Suprapubic skin (tissue), 4 donors: ENCODE data around the gene MT2A. TPM values are rescaled to one million over a fixed set of nuclear protein-coding genes. Genes with fewer than 3 reads are reported as not detected.

Experiments used
- DNase-seq, 2 donors: peaks; one replicate each; pipeline ENCODE4 v3.0.0-alpha.2; 2019; ENCODE audit warnings: low spot score in 2 of 2
- H3K27ac ChIP-seq: fragments of 200-600 bp; sonication (generic); one replicate; pipeline ENCODE4 v1.5.1; 2019
- H3K27me3 ChIP-seq: fragments of 200-600 bp; sonication (generic); one replicate; pipeline ENCODE4 v1.5.1; 2019
- H3K36me3 ChIP-seq: fragments of 200-600 bp; sonication (generic); one replicate; pipeline ENCODE4 v1.5.1; 2019
- H3K4me1 ChIP-seq: fragments of 200-600 bp; sonication (generic); one replicate; pipeline ENCODE4 v1.5.1; 2019
- H3K4me3 ChIP-seq: fragments of 200-600 bp; sonication (generic); one replicate; pipeline ENCODE4 v1.5.1; 2019; ENCODE audit warnings: mild to moderate bottlenecking
- H3K9me3 ChIP-seq: fragments of 200-600 bp; sonication (generic); one replicate; pipeline ENCODE4 v1.5.1; 2019
- CTCF ChIP-seq, 2 donors: fragments of 200-600 bp in 1 of 2; fragments of 450-650 bp in 1 of 2; sonication (generic) in 1 of 2; IDR thresholded peaks; one replicate each; pipeline ENCODE4 v1.5.1; 2016 to 2019; ENCODE audit warnings: antibody characterized with exemption in 2 of 2, mild to moderate bottlenecking in 1 of 2, moderate library complexity in 1 of 2
- EP300 ChIP-seq: sonication (generic); formaldehyde crosslinking; IDR thresholded peaks from one replicate; pipeline ENCODE4 v1.6.1; 2017; ENCODE audit warnings: antibody characterized with exemption
- POLR2A ChIP-seq, 2 donors: fragments of 450-650 bp; IDR thresholded peaks; one replicate each; pipeline ENCODE4 v1.6.1; 2017; ENCODE audit warnings: antibody characterized with exemption in 2 of 2, mild to moderate bottlenecking in 2 of 2, moderate library complexity in 2 of 2
- POLR2AphosphoS5 ChIP-seq, 3 donors: sonication (generic); formaldehyde crosslinking; IDR thresholded peaks; one replicate each; pipeline ENCODE4 v1.6.1; 2017; ENCODE audit warnings: antibody characterized with exemption in 3 of 3
- WGBS: methylation state at CpG from one replicate; pipeline ENCODE4 v1.1.5; 2018; 5-methylcytosine and 5-hydroxymethylcytosine counted together
- total RNA-seq, 4 donors: library from RNA; depleted of rRNA; stranded (reverse); fragments of >200 nt; gene quantifications; one replicate each; pipeline ENCODE4 v1.1.0, GENCODE V29; 2016

Gene MT2A
- total RNA-seq, 4 donors from 2014 or later, result 375 to 1,014 (median 463) TPM

GRCh38 chr16:56629531-56629930 is 21.1 kb downstream of the MT2A start:
- TF ChIP-seq POLR2A (IDR thresholded peaks at IDR 0.05) (no peak), CTCF (IDR thresholded peaks at IDR 0.05) (no peak), EP300 (no peak), POLR2AphosphoS5 (IDR thresholded peaks at IDR 0.05) (no peak)
- Histone ChIP-seq H3K4me3 (no peak overlapping the region), H3K27me3 (peaks cover 2% of the 10 kb centered on the region), H3K27ac (no peak overlapping the region), H3K9me3 (no peaks in the 10 kb centered on the region), H3K36me3 (no peaks in the 10 kb centered on the region), H3K4me1 (peaks cover 47% of the 10 kb centered on the region)
- 100% methylated on average over 1 of the region's 3 CpGs for WGBS
- DNase-seq, result no peak

DNA sequence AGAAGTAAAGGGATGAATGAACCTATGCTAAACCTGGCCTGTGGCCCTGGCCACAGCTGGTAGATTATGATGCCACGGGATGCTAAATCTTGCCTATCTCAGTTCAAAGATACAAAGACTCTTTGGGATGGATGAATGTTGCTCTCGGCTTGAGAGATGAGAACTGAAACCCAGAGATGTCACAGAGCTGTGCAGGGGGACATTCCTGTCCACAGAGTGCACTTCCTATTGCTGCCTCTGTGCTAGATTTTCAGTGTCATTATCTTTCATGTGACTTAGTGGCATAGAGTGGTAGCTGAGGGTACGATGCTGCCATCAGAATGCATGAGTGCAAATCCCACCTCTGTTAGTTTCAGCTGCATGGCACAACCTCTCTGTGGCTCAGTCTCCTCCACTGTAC is 21.8 kb downstream of the MT2A start:
- H3K9me3 ChIP-seq, result no peaks in the 10 kb centered on the region
- peaks cover 44% of the 10 kb centered on the region for H3K4me1 ChIP-seq
- H3K27ac ChIP-seq, result no peak overlapping the region
- TF ChIP-seq POLR2AphosphoS5 (IDR thresholded peaks at IDR 0.05) (no peak), CTCF (IDR thresholded peaks at IDR 0.05) (no peak), EP300 (no peak), POLR2A (IDR thresholded peaks at IDR 0.05) (no peak)
- H3K36me3 ChIP-seq, result no peaks in the 10 kb centered on the region
- peaks cover 8% of the 10 kb centered on the region for H3K27me3 ChIP-seq
- 81% methylated on average over 3 of the region's 3 CpGs for WGBS
- H3K4me3 ChIP-seq, result no peak overlapping the region
- no peak for DNase-seq

GRCh38 chr16:56631197-56631596 is 22.8 kb downstream of the MT2A start:
- peaks cover 17% of the 10 kb centered on the region for H3K27me3 ChIP-seq
- WGBS, result 91% methylated on average over 10 of the region's 10 CpGs
- H3K4me3 ChIP-seq, result peak overlapping the region; percentile 48
- peak overlapping the region; percentile 82 for H3K27ac ChIP-seq
- peaks cover 43% of the 10 kb centered on the region for H3K4me1 ChIP-seq
- no peaks in the 10 kb centered on the region for H3K9me3 ChIP-seq
- TF ChIP-seq POLR2A (IDR thresholded peaks at IDR 0.05), result no peak
- H3K36me3 ChIP-seq, result no peaks in the 10 kb centered on the region
- no peak for DNase-seq

- Histone ChIP-seq H3K27me3 (peaks cover 17% of the 10 kb centered on the region), H3K36me3 (no peaks in the 10 kb centered on the region), H3K4me3 (peak overlapping the region; percentile 48), H3K4me1 (peaks cover 37% of the 10 kb centered on the region), H3K27ac (peak overlapping the region; percentile 82), H3K9me3 (no peaks in the 10 kb centered on the region)
- TF ChIP-seq CTCF (IDR thresholded peaks at IDR 0.05) (no peak), POLR2AphosphoS5 (IDR thresholded peaks at IDR 0.05) (no peak)
- no peak for DNase-seq
- WGBS, result 61% methylated on average over 13 of the region's 14 CpGs
These were observed 23.4 kb downstream of the MT2A start for GRCh38 chr16:56631832-56632155.

- 15% methylated on average over 27 of the region's 61 CpGs for WGBS
- Histone ChIP-seq H3K27me3 (peaks cover 17% of the 10 kb centered on the region), H3K4me1 (peaks cover 34% of the 10 kb centered on the region), H3K27ac (peak within 1 kb of the TSS; percentile 82), H3K4me3 (peak within 1 kb of the TSS; percentile 48), H3K9me3 (no peaks in the 10 kb centered on the region), H3K36me3 (no peaks in the 10 kb centered on the region)
- TF ChIP-seq POLR2AphosphoS5 (IDR thresholded peaks at IDR 0.05) (peak; percentile 43 to 92 (median 77)), CTCF (IDR thresholded peaks at IDR 0.05) (no peak), EP300 (no peak), POLR2A (IDR thresholded peaks at IDR 0.05) (peak; percentile 43 to 86)
- peak in 1 of 2 donors; percentile 86 for DNase-seq
These were observed 23.9 kb downstream of the MT2A start, which contains the start of gene MT1M for GRCh38 chr16:56632156-56632847. Gene MT1M (plus strand): TSS chr16:56632659. CDS start chr16:56632732, 73 bp downstream.
